Stimulated activated CD4-positive, alpha-beta T cell treated with anti-CD3 and anti-CD28 coated beads, Interleukin-1b, Interleukin-23, amount 100 ng/mL, for 24 hours (primary cell): ENCODE data around the gene DBX2.
"Not testable (repeated sequence)": the region's sequence is repeated elsewhere in the genome, so short reads cannot be mapped to it uniquely, and the experiment has no call there.

ENCODE experiments used
- DNase-seq, 4 experiments: peaks; one replicate each; pipeline ENCODE4 v3.0.0-alpha.2; 2020; ENCODE audit warnings: low read depth in 4 of 4, low spot score in 1 of 4

Gene DBX2

DNA sequence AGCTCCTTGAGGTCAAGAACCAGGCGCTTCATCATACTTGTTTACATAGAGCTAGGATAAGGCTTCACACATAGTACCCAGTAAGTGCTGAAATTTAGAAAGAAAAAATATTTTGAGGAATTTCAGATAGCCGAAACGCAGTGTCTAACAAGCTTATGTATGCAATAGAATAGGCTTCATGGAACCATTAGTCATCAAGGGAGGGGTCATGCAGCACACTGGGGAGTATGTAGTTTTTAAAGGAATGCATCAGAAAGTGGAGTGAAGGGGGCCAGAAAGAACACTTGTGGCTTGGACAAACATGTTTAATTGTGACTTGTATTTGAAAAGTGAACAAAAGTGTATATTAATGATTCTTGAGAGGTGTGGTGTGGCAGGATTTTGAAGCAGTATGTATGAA, 38.1 kb downstream of the DBX2 start:
- no peak for DNase-seq

DNA sequence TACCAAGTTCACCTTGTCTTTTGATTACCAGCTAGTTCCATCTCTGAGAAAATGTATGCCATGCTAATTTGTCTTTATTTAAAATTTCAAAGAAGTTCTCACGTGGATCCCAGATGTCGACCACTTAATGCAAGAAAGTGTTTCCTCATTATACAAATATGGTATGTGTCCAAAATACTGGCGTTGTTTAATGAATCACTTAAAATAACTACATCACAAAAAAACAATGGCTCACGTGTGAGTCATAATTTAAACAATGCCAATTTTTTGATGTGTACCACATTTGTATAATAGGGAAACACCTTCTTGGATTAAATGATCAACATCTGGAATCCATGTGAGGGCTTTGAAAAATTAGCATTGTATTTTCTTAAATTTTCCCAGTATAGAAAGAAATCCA, 40.8 kb downstream of the DBX2 start:
- DNase-seq: no peak

DNA sequence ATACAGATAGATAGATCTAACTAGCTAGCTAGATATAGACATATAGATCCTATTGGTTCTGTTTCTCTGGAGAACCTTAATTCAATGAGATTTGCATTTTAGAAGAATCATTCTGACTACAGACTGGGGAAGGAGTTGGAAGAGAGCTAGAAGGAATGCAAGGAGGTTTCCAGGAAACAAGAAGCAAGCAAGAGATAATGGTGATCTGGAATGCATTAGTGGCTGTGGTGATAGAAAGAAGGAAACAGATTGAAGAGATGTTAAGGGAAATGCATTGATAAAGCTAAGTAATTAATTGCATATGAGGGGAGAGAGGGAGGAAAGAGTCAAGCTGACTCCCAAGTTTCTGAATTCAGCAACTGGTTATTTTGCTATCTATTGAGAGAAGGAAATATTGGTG, 42.7 kb downstream of the DBX2 start:
- DNase-seq: no peak

DNA sequence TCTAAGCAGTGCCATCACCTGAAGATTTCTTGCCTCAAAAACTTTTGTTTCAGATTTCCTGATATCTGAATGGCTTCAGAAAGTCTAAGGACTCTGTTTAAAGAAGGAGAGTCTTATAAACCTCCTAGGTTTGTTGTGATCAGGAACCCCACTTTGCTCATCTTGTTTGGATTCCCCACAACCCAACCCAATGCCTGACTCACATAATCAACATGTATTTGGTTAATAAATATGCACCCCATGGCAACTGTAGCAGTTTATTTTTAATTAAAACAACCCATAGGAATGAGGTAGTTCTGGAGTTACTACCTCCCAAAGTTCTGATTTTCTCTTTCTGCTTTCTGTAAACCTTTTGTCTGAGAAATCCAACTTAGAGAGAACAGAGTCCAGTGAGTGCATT, 51.5 kb downstream of the DBX2 start:
- no peak for DNase-seq

DNA sequence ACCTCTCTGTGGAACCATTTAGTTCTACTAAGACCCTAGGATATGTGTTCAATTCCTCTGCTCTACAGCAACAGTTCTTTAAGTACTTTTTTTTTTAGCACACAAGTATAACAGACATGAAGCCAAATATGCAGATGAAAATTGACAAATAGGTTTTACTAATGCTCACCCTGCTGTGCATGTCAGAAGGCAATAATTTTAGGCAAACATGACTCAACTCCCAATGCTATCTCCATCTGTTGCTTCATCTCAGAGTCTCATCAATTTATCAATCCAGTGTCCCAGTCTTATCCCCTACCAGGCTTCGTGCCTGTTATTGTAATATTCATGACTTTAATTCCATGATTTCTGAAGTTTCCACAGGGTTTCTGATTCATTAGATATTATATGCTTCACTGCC, 57.7 kb downstream of the DBX2 start:
- DNase-seq: no peak

DNA sequence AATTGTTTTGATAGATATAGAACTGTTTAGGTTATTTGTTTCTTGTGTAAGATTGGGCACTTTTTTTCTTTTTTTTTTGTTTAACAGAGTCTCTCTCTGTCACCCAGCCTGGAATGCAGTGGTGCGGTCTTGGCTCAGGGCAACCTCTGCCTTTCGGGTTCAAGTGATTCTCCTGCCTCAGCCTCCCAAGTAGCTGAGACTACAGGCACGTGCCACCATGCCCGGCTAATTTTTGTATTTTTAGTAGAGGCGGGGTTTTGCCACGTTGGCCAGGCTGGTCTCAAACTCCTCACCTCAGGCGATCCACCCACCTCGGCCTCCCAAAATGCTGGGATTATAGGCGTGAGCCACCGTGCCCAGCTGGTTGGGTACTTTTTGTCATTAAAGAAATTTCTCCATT, 66.0 kb downstream of the DBX2 start:
- DNase-seq: not testable (repeated sequence)

DNA sequence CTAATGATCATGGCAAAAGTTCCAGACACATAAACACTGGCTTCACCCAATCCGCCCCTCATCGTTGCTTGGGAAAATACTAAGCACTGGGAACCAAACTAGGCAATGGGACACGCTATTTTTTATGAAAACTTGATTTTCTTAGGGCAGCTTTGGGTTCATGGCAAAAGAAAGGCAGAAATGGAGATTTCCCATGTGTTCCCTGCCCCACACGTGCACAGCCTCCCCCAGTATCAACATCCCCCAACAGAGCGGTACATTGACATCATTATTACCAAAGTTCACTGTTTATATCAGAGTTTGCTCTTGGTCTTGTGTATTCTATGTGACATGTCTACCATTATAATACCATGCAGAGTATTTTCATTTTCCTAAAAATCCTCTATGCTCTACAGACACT, 71.0 kb downstream of the DBX2 start:
- DNase-seq: no peak

DNA sequence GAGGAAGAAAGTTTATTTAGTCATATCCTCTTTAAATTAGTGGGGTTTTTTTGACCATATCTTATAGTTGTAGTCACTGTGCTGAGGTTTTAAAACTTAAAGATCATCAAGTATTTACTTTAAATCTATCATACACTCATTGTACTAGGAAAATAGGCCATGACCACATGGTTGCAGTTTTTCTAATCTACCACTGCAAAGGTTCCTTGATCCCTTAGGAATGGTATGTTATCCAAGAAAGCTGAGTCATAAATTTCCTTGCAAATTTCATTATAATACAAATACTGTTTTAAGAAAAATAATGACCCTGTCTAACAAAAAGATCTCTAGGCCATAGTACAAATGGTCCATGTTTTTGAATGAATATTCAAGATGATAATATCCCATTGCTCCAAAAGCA, 74.7 kb downstream of the DBX2 start:
- no peak for DNase-seq

DNA sequence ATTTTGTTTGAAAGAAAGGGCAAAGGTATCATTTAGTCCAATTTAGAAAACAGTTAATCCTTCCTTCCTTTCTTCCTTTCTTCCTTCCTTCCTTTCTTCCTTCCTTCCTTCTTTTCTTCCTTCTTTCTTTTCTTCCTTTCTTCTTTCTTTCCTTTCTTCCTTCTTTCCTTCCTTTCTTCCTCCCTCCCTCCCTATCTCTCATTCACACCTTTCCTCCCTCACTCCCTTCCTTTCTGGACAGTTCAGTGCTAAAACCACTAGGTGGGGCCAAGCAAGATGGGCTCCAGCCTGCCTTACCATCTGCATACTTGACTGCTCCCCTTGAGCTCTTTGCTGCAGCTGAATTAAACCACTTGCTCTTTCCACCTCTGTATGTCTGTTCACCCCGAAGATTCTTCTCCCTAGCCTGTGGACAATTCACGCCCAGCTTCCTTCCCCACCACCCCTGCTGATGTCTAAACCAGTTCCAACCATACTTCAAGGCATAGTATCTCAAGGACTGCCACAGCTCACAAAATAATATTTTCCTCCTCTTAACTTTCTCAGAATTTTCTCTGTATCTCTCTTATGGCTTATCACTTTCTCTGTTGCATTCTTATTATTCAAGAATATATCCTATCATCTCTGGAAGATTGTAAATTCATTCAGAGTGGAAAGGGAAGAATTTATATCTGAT, 78.0 kb downstream of the DBX2 start:
- no peak for DNase-seq

DNA sequence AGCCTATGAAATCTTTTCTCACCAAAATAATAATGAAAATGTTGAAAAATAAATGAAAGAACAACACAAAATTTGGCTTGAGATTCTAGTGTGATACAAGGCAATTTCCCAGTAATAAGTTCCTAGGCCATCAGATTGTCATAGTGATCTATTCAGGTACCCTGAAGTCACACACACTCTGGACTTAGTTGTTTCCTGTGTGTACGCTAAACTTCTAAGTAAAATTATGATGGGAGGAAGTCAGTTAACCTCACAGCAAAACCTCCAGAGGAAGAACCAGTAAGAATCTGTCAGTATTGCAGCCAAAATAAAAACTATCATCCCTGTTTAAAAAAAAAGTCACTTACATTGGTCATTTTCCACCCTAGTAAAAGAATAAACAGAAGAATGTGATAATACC, 81.9 kb downstream of the DBX2 start:
- DNase-seq: no peak
